GM12878 (cell line): ENCODE data around the gene CLDN10. TPM values are rescaled to one million over a fixed set of nuclear protein-coding genes. Genes with fewer than 3 reads are reported as not detected.

Source experiments
- ATAC-seq: fragments of 200-7000 bp; cut with Tn5 transposase; 3 replicates; pipeline ENCODE4 v1.9.1; 2020; ENCODE audit warnings: mild to moderate bottlenecking, moderate library complexity
- BruUV-seq: library from RNA; stranded (reverse); fragments of 400-500 nt; replicated peaks from 2 replicates; lab custom pipeline; 2021; lab: Mats Ljungman, UMichigan
- CTCF ChIA-PET: fragments of 300-600 bp; sonication (Branson Sonifier 250); formaldehyde crosslinking; extraction: SDS; loops from one replicate; lab custom pipeline; 2021; ENCODE audit warnings: inconsistent platforms; lab: Yijun Ruan, JAX
- POLR2A ChIA-PET: fragments of 350-600 bp; formaldehyde crosslinking; extraction: SDS; loops from one replicate; lab custom pipeline; 2021; ENCODE audit warnings: inconsistent platforms; lab: Charles Lee
- RAD21 ChIA-PET: fragments of 300-600 bp; sonication (Branson Sonifier 250); formaldehyde crosslinking; loops from one replicate; lab custom pipeline; 2023; ENCODE audit warnings: antibody characterized with exemption; ENCODE audit not compliant: unreplicated experiment; lab: Charles Lee
- SMC1A ChIA-PET: fragments of 300-600 bp; sonication (Branson Sonifier 250); formaldehyde crosslinking; loops from one replicate; lab custom pipeline; 2023; ENCODE audit not compliant: unreplicated experiment, uncharacterized antibody; lab: Charles Lee
- DNase-seq: peaks from one replicate; pipeline ENCODE4 v3.0.0-alpha.2; 2011; ENCODE audit warnings: low read depth, low spot score
- FAIRE-seq: peaks from 3 replicates; lab custom pipeline; 2011; peaks lifted over from hg19 to GRCh38; lab: Jason Lieb, UNC
- H2AFZ ChIP-seq: 2 replicates; pipeline ENCODE4 v1.6.0; 2011; ENCODE audit warnings: low read depth, low read length, control low read depth; ENCODE audit not compliant: control insufficient read depth
- H3K27ac ChIP-seq: 2 replicates; pipeline ENCODE4 v1.5.1; 2011; ENCODE audit warnings: control low read depth; ENCODE audit not compliant: control insufficient read depth, insufficient read depth
- H3K27me3 ChIP-seq, 2 experiments: replicated peaks in 1 of 2; 2 replicates each; pipeline versions ENCODE4 v1.6.0 to v1.6.1; 2011; ENCODE audit warnings: low read length in 1 of 2; ENCODE audit not compliant: control insufficient read depth in 2 of 2, insufficient read depth in 2 of 2
- H3K36me3 ChIP-seq, 2 experiments: 2 replicates each; pipeline ENCODE4 v1.5.1; 2011; ENCODE audit warnings: low read length in 1 of 2; ENCODE audit not compliant: control insufficient read depth in 2 of 2, insufficient read depth in 2 of 2
- H3K4me1 ChIP-seq: 2 replicates; pipeline ENCODE4 v1.6.1; 2011; ENCODE audit warnings: mild to moderate bottlenecking, low read length, moderate library complexity, mixed read lengths; ENCODE audit not compliant: control insufficient read depth, insufficient read depth
- H3K4me2 ChIP-seq: 2 replicates; pipeline ENCODE4 v1.6.0; 2011; ENCODE audit warnings: control low read depth; ENCODE audit not compliant: control insufficient read depth, insufficient read depth
- H3K4me3 ChIP-seq: fragments of 200-600 bp; sonication (generic); 2 replicates; pipeline ENCODE4 v1.5.1; 2016
- H3K79me2 ChIP-seq: 2 replicates; pipeline ENCODE4 v1.6.0; 2011; ENCODE audit warnings: low read length; ENCODE audit not compliant: control insufficient read depth, insufficient read depth
- H3K9ac ChIP-seq: 2 replicates; pipeline ENCODE4 v1.8.0; 2011; ENCODE audit warnings: low read length, control low read depth, mixed read lengths; ENCODE audit not compliant: control insufficient read depth, insufficient read depth
- H3K9me3 ChIP-seq: replicated peaks from 3 replicates; pipeline ENCODE4 v1.5.1; 2011; ENCODE audit warnings: mild to moderate bottlenecking, low read length; ENCODE audit not compliant: control insufficient read depth, insufficient read depth
- H4K20me1 ChIP-seq: 2 replicates; pipeline ENCODE4 v1.6.0; 2011; ENCODE audit not compliant: control insufficient read depth, insufficient read depth
- E2F4 ChIP-seq: IDR thresholded peaks from 2 replicates; pipeline ENCODE4 v1.6.1; 2012; ENCODE audit warnings: low read depth, low read length, improper control_type of control experiment
- EGR1 ChIP-seq, 2 experiments: IDR thresholded peaks; 1 replicate in 1 of 2; 2 replicates in 1 of 2; pipeline ENCODE4 v1.6.1; 2011 to 2012; ENCODE audit warnings: low read depth in 2 of 2, low read length in 2 of 2, borderline replicate concordance in 1 of 2, mild to moderate bottlenecking in 1 of 2, moderate library complexity in 1 of 2
- HDAC6 ChIP-seq: fragments of 200-600 bp; sonication (generic); IDR thresholded peaks from one replicate; pipeline ENCODE4 v1.8.0; 2017; ENCODE audit warnings: antibody characterized with exemption; ENCODE audit not compliant: unreplicated experiment
- IRF4 ChIP-seq: IDR thresholded peaks from 2 replicates; pipeline ENCODE4 v1.6.1; 2011; ENCODE audit warnings: low read depth, low read length
- KDM1A ChIP-seq: fragments of 200-600 bp; sonication (generic); IDR thresholded peaks from 2 replicates; pipeline ENCODE4 v1.6.1; 2016; ENCODE audit warnings: borderline replicate concordance
- LARP7 ChIP-seq: fragments of 450-650 bp; IDR thresholded peaks from 2 replicates; pipeline ENCODE4 v1.6.1; 2017; ENCODE audit warnings: mild to moderate bottlenecking
- PAX5 ChIP-seq: IDR thresholded peaks from 2 replicates; pipeline ENCODE4 v1.6.1; 2011; ENCODE audit warnings: low read depth, low read length, borderline replicate concordance
- RB1 ChIP-seq: fragments of 450-650 bp; formaldehyde crosslinking; IDR thresholded peaks from 2 replicates; pipeline ENCODE4 v1.6.1; 2017; ENCODE audit warnings: mild to moderate bottlenecking, borderline replicate concordance
- SMARCA5 ChIP-seq: fragments of 450-650 bp; IDR thresholded peaks from 2 replicates; pipeline ENCODE4 v1.6.1; 2017; ENCODE audit warnings: mild to moderate bottlenecking
- STAT1 ChIP-seq: fragments of 450-650 bp; conservative IDR thresholded peaks from 2 replicates; pipeline ENCODE4 v1.6.1; 2014; ENCODE audit warnings: antibody characterized with exemption, mild to moderate bottlenecking
- WGBS: methylation state at CpG from one replicate; pipeline ENCODE4 v1.1.6; 2016; ENCODE audit warnings: low lambda C conversion rate; ENCODE audit not compliant: insufficient replicate concordance, insufficient coverage; ENCODE audit errors: missing lambda C conversion rate; 5-methylcytosine and 5-hydroxymethylcytosine counted together
- in situ Hi-C: fragments of 300-500 bp; cut with MboI; formaldehyde crosslinking; loops from 9 replicates; pipeline ENCODE4 v1.14.3; 2018; ENCODE audit warnings: mixed read lengths
- intact Hi-C: fragments of 100-400 bp; cut with micrococcal nuclease; formaldehyde crosslinking; loops from one replicate; pipeline ENCODE4 v1.14.2; 2022; ENCODE audit not compliant: unreplicated experiment
- polyA plus RNA-seq, 11 experiments: library from polyadenylated mRNA; depleted of rRNA in 4 of 11; unstranded in 6 of 11; stranded (reverse) in 5 of 11; fragments of >200 nt; fragmentation: Nextera tagmentation in 4 of 11; fragmentation: Illumina TruSeq in 1 of 11; extraction: Ambion mirVana in 4 of 11; extraction: Trizol in 1 of 11; gene quantifications; 1 replicate in 1 of 11; 2 replicates in 10 of 11; pipeline versions ENCODE4 v1.2.1 to v1.2.3, GENCODE V29; 2011 to 2016; ENCODE audit warnings: inconsistent platforms in 2 of 11, missing spikeins in 2 of 11, low read depth in 1 of 11
- total RNA-seq, 4 experiments: library from RNA; depleted of rRNA in 3 of 4; stranded (reverse); fragments of >200 nt in 3 of 4; fragmentation: Illumina TruSeq in 1 of 4; extraction: Trizol in 1 of 4; gene quantifications; 2 replicates each; pipeline versions ENCODE4 v1.2.1 to v1.2.3, GENCODE V29; 2013 to 2021

CLDN10 gene
- total and polyA plus RNA-seq, 10 of the 15 experiments (the other 5 are each of a cell fraction or from before 2014, with no cell fraction given): not detected

GRCh38 chr13:95547531-95548167 is 4.9 kb upstream of the CLDN10 start:
- no peaks in the 10 kb centered on the region for H3K36me3 ChIP-seq
- POLR2A ChIA-PET: interaction anchor here (0.6 kb wide), 1 partner anchor 393 kb away, joined by 10 read pairs; no protein-coding TSS in a partner anchor
- TF ChIP-seq LARP7: no peak
- TF ChIP-seq EGR1 (IDR thresholded peaks at IDR 0.05; ENCODE audit: borderline replicate concordance in 1 of 2, low read depth in 2 of 2, low read length in 2 of 2): no peak
- no peak for TF ChIP-seq IRF4
- TF ChIP-seq HDAC6: no peak
- no peak for TF ChIP-seq STAT1
- no peak for TF ChIP-seq SMARCA5
- TF ChIP-seq KDM1A: no peak
- no peak for TF ChIP-seq E2F4
- TF ChIP-seq RB1: no peak
- TF ChIP-seq PAX5: no peak
- intact Hi-C loops (no loop called here), in situ Hi-C loops (no loop called here)
- no peak for ATAC-seq
- H3K4me2 ChIP-seq: no peak overlapping the region
- H3K4me1 ChIP-seq: no peaks in the 10 kb centered on the region
- H3K27ac ChIP-seq: no peak overlapping the region
- no peaks in the 10 kb centered on the region; the same call in 2 of the 3 replicates for H3K9me3 ChIP-seq
- SMC1A ChIA-PET: no interaction called here
- H4K20me1 ChIP-seq: no peaks in the 10 kb centered on the region
- no peak for FAIRE-seq
- H3K27me3 ChIP-seq: peaks cover 2 to 3% of the 10 kb centered on the region in 2 experiments; a peak in 3 of 4 replicates
- H3K4me3 ChIP-seq: no peak overlapping the region
- H3K9ac ChIP-seq: no peak overlapping the region
- DNase-seq: no peak
- no peak overlapping the region for H2AFZ ChIP-seq
- BruUV-seq: no TSS peak
- H3K79me2 ChIP-seq: no peaks in the 10 kb centered on the region
- CTCF ChIA-PET: no interaction called here
- RAD21 ChIA-PET: no interaction called here
- 32% methylated on average over 6 of the region's 6 CpGs for WGBS
